ENCODE results near the gene SCUBE3.

SCUBE3 gene

GRCh38 chr6:35272005-35272404 lies 58.2 kb downstream of the SCUBE3 start:
- whole genome bisulfite sequencing, 2 experiments (ENCODE audit: insufficient coverage in 2 of 2), result 94 to 100% methylated on average over 1 to 2 of the region's 2 CpGs
- Histone ChIP-seq H3K4me1 (ENCODE audit: control insufficient read depth, insufficient read depth, low read length, poor library complexity, severe bottlenecking) (peaks cover 8% of the 10 kb centered on the region), H3K4me3 (ENCODE audit: extremely low read depth, insufficient read depth, low read length, poor library complexity, severe bottlenecking) (no peak overlapping the region), H3K36me3 (ENCODE audit: control insufficient read depth, insufficient read depth, low read length) (no peaks in the 10 kb centered on the region), H3K9me3 (ENCODE audit: control insufficient read depth, low read length) (no peaks in the 10 kb centered on the region), H3K27ac (ENCODE audit: low read depth, low read length, severe bottlenecking) (no peak overlapping the region)

- Histone ChIP-seq H3K4me3 (ENCODE audit: extremely low read depth, insufficient read depth, low read length, poor library complexity, severe bottlenecking) (no peak overlapping the region), H3K9me3 (ENCODE audit: control insufficient read depth, low read length) (no peaks in the 10 kb centered on the region), H3K4me1 (ENCODE audit: control insufficient read depth, insufficient read depth, low read length, poor library complexity, severe bottlenecking) (no peaks in the 10 kb centered on the region), H3K27ac (ENCODE audit: low read depth, low read length, severe bottlenecking) (no peak overlapping the region), H3K36me3 (ENCODE audit: control insufficient read depth, insufficient read depth, low read length) (no peaks in the 10 kb centered on the region)
- WGBS, 2 experiments (ENCODE audit: insufficient coverage in 2 of 2), result 91 to 100% methylated on average over 1 to 2 of the region's 4 CpGs
These were observed 60.2 kb downstream of the SCUBE3 start for GRCh38 chr6:35273822-35274559.

- no peaks in the 10 kb centered on the region for H3K4me1 ChIP-seq (ENCODE audit: control insufficient read depth, insufficient read depth, low read length, poor library complexity, severe bottlenecking)
- H3K4me3 ChIP-seq (ENCODE audit: extremely low read depth, insufficient read depth, low read length, poor library complexity, severe bottlenecking), result no peak overlapping the region
- no peaks in the 10 kb centered on the region for H3K9me3 ChIP-seq (ENCODE audit: control insufficient read depth, low read length)
- H3K36me3 ChIP-seq (ENCODE audit: control insufficient read depth, insufficient read depth, low read length), result no peaks in the 10 kb centered on the region
- no peak overlapping the region for H3K27ac ChIP-seq (ENCODE audit: low read depth, low read length, severe bottlenecking)
- 91 to 94% methylated on average over 3 to 4 of the region's 4 CpGs for WGBS, 2 experiments (ENCODE audit: insufficient coverage in 2 of 2)
These were observed 62.0 kb downstream of the SCUBE3 start for GRCh38 chr6:35275744-35276260.

GRCh38 chr6:35278708-35279107 lies 65.0 kb downstream of the SCUBE3 start:
- no peaks in the 10 kb centered on the region for H3K4me1 ChIP-seq (ENCODE audit: control insufficient read depth, insufficient read depth, low read length, poor library complexity, severe bottlenecking)
- no peaks in the 10 kb centered on the region for H3K9me3 ChIP-seq (ENCODE audit: control insufficient read depth, low read length)
- H3K27ac ChIP-seq (ENCODE audit: low read depth, low read length, severe bottlenecking), result no peak overlapping the region
- no peak overlapping the region for H3K4me3 ChIP-seq (ENCODE audit: extremely low read depth, insufficient read depth, low read length, poor library complexity, severe bottlenecking)
- H3K36me3 ChIP-seq (ENCODE audit: control insufficient read depth, insufficient read depth, low read length), result peaks cover 22% of the 10 kb centered on the region
- WGBS, 2 experiments (ENCODE audit: insufficient coverage in 2 of 2), result 97 to 98% methylated on average over 3 of the region's 3 CpGs

- Histone ChIP-seq H3K4me1 (ENCODE audit: control insufficient read depth, insufficient read depth, low read length, poor library complexity, severe bottlenecking) (no peaks in the 10 kb centered on the region), H3K4me3 (ENCODE audit: extremely low read depth, insufficient read depth, low read length, poor library complexity, severe bottlenecking) (no peak overlapping the region), H3K36me3 (ENCODE audit: control insufficient read depth, insufficient read depth, low read length) (peaks cover 23% of the 10 kb centered on the region), H3K9me3 (ENCODE audit: control insufficient read depth, low read length) (no peaks in the 10 kb centered on the region), H3K27ac (ENCODE audit: low read depth, low read length, severe bottlenecking) (no peak overlapping the region)
- 94 to 95% methylated on average over 3 of the region's 4 CpGs for WGBS, 2 experiments (ENCODE audit: insufficient coverage in 2 of 2)
These were observed 67.1 kb downstream of the SCUBE3 start for GRCh38 chr6:35280903-35281302.

GRCh38 chr6:35282472-35282871 lies 68.7 kb downstream of the SCUBE3 start:
- WGBS, 2 experiments (ENCODE audit: insufficient coverage in 2 of 2), result 88 to 100% methylated on average over 2 of the region's 2 CpGs
- H3K4me1 ChIP-seq (ENCODE audit: control insufficient read depth, insufficient read depth, low read length, poor library complexity, severe bottlenecking), result no peaks in the 10 kb centered on the region
- no peak overlapping the region for H3K4me3 ChIP-seq (ENCODE audit: extremely low read depth, insufficient read depth, low read length, poor library complexity, severe bottlenecking)
- H3K36me3 ChIP-seq (ENCODE audit: control insufficient read depth, insufficient read depth, low read length), result peaks cover 28% of the 10 kb centered on the region
- H3K27ac ChIP-seq (ENCODE audit: low read depth, low read length, severe bottlenecking), result no peak overlapping the region
- no peaks in the 10 kb centered on the region for H3K9me3 ChIP-seq (ENCODE audit: control insufficient read depth, low read length)

GRCh38 chr6:35283361-35283760 lies 69.6 kb downstream of the SCUBE3 start:
- Histone ChIP-seq H3K9me3 (ENCODE audit: control insufficient read depth, low read length) (no peaks in the 10 kb centered on the region), H3K27ac (ENCODE audit: low read depth, low read length, severe bottlenecking) (no peak overlapping the region), H3K36me3 (ENCODE audit: control insufficient read depth, insufficient read depth, low read length) (peaks cover 34% of the 10 kb centered on the region), H3K4me1 (ENCODE audit: control insufficient read depth, insufficient read depth, low read length, poor library complexity, severe bottlenecking) (no peaks in the 10 kb centered on the region), H3K4me3 (ENCODE audit: extremely low read depth, insufficient read depth, low read length, poor library complexity, severe bottlenecking) (no peak overlapping the region)
- 67% methylated on average over 1 of the region's 2 CpGs; no CpG with 5 or more reads in 1 of the 2 experiments for WGBS, 2 experiments (ENCODE audit: insufficient coverage in 2 of 2)

GRCh38 chr6:35287671-35288396 lies 74.1 kb downstream of the SCUBE3 start:
- 97 to 99% methylated on average over 12 of the region's 12 CpGs for WGBS, 2 experiments (ENCODE audit: insufficient coverage in 2 of 2)
- peaks cover 30% of the 10 kb centered on the region for H3K36me3 ChIP-seq (ENCODE audit: control insufficient read depth, insufficient read depth, low read length)

GRCh38 chr6:35288834-35289233 lies 75.1 kb downstream of the SCUBE3 start:
- no peak overlapping the region for H3K27ac ChIP-seq (ENCODE audit: low read depth, low read length, severe bottlenecking)
- WGBS, 2 experiments (ENCODE audit: insufficient coverage in 2 of 2), result 0% methylated on average over 1 of the region's 4 CpGs; no CpG with 5 or more reads in 1 of the 2 experiments
- no peaks in the 10 kb centered on the region for H3K4me1 ChIP-seq (ENCODE audit: control insufficient read depth, insufficient read depth, low read length, poor library complexity, severe bottlenecking)
- peaks cover 22% of the 10 kb centered on the region for H3K36me3 ChIP-seq (ENCODE audit: control insufficient read depth, insufficient read depth, low read length)
- no peaks in the 10 kb centered on the region for H3K9me3 ChIP-seq (ENCODE audit: control insufficient read depth, low read length)
- H3K4me3 ChIP-seq (ENCODE audit: extremely low read depth, insufficient read depth, low read length, poor library complexity, severe bottlenecking), result no peak overlapping the region

More at GRCh38 chr6:35287671-35288396, 74.1 kb downstream of the SCUBE3 start:
- Histone ChIP-seq H3K4me1 (ENCODE audit: control insufficient read depth, insufficient read depth, low read length, poor library complexity, severe bottlenecking) (no peaks in the 10 kb centered on the region), H3K9me3 (ENCODE audit: control insufficient read depth, low read length) (no peaks in the 10 kb centered on the region), H3K4me3 (ENCODE audit: extremely low read depth, insufficient read depth, low read length, poor library complexity, severe bottlenecking) (no peak overlapping the region), H3K27ac (ENCODE audit: low read depth, low read length, severe bottlenecking) (no peak overlapping the region)

GRCh38 chr6:35291491-35291890 lies 77.7 kb downstream of the SCUBE3 start:
- no peak overlapping the region for H3K4me3 ChIP-seq (ENCODE audit: extremely low read depth, insufficient read depth, low read length, poor library complexity, severe bottlenecking)
- H3K9me3 ChIP-seq (ENCODE audit: control insufficient read depth, low read length), result no peaks in the 10 kb centered on the region
- no peaks in the 10 kb centered on the region for H3K4me1 ChIP-seq (ENCODE audit: control insufficient read depth, insufficient read depth, low read length, poor library complexity, severe bottlenecking)
- H3K27ac ChIP-seq (ENCODE audit: low read depth, low read length, severe bottlenecking), result no peak overlapping the region
- 97 to 98% methylated on average over 8 to 13 of the region's 13 CpGs for WGBS, 2 experiments (ENCODE audit: insufficient coverage in 2 of 2)
- H3K36me3 ChIP-seq (ENCODE audit: control insufficient read depth, insufficient read depth, low read length), result peaks cover 23% of the 10 kb centered on the region

All from mesodermal cell (in vitro differentiated cells).